Caco-2 (cell line): ENCODE data around the gene RXRA. TPM values are rescaled to one million over a fixed set of nuclear protein-coding genes. Genes with fewer than 3 reads are reported as not detected.

Experiments used
- BruUV-seq: library from RNA; stranded (reverse); fragments of 400-500 nt; replicated peaks from 2 replicates; lab custom pipeline; 2021; lab: Mats Ljungman, UMichigan
- CTCF ChIA-PET: fragments of 300-600 bp; sonication (Branson Sonifier 250); formaldehyde crosslinking; loops from one replicate; lab custom pipeline; 2022; ENCODE audit warnings: antibody characterized with exemption; lab: Charles Lee
- POLR2A ChIA-PET: fragments of 300-600 bp; sonication (Branson Sonifier 250); formaldehyde crosslinking; loops from one replicate; lab custom pipeline; 2022; ENCODE audit warnings: antibody characterized with exemption; lab: Charles Lee
- DNase-seq, 2 experiments: peaks; one replicate each; pipeline versions ENCODE4 v3.0.0 to v3.0.0-alpha.2; 2020 to 2022
- H3K27me3 ChIP-seq: replicated peaks from 2 replicates; pipeline ENCODE4 v1.6.0; 2011; ENCODE audit warnings: low read length; ENCODE audit not compliant: control insufficient read depth, insufficient read depth
- H3K36me3 ChIP-seq: 2 replicates; pipeline ENCODE4 v1.5.1; 2011; ENCODE audit warnings: low read length; ENCODE audit not compliant: control insufficient read depth, insufficient read depth
- H3K4me1 ChIP-seq: fragments of 250-450 bp; sonication (Bioruptor Pico); 2 replicates; pipeline ENCODE4 v1.5.1; 2020; ENCODE audit warnings: mild to moderate bottlenecking
- H3K4me3 ChIP-seq: 2 replicates; pipeline ENCODE4 v1.5.1; 2011; ENCODE audit warnings: low read depth, mild to moderate bottlenecking, control low read depth, low read length
- H3K9me3 ChIP-seq: fragments of 250-450 bp; sonication (Bioruptor Pico); 2 replicates; pipeline ENCODE4 v1.5.1; 2020; ENCODE audit warnings: mild to moderate bottlenecking, moderate library complexity
- H3K27ac Mint-ChIP-seq: one replicate; pipeline ENCODE4 v1.8.0; 2022; ENCODE audit warnings: mixed read lengths; ENCODE audit not compliant: unreplicated experiment
- H3K27me3 Mint-ChIP-seq: one replicate; pipeline ENCODE4 v1.8.0; 2022; ENCODE audit warnings: mixed read lengths; ENCODE audit not compliant: insufficient read depth, unreplicated experiment
- H3K36me3 Mint-ChIP-seq: one replicate; pipeline ENCODE4 v1.8.0; 2022; ENCODE audit warnings: mild to moderate bottlenecking, mixed read lengths; ENCODE audit not compliant: insufficient read depth, unreplicated experiment
- H3K4me1 Mint-ChIP-seq: one replicate; pipeline ENCODE4 v1.8.0; 2022; ENCODE audit warnings: low read depth, mixed read lengths; ENCODE audit not compliant: unreplicated experiment
- H3K4me3 Mint-ChIP-seq: one replicate; pipeline ENCODE4 v1.8.0; 2022; ENCODE audit warnings: mild to moderate bottlenecking, moderate library complexity, mixed read lengths; ENCODE audit not compliant: unreplicated experiment
- H3K9me3 Mint-ChIP-seq: one replicate; pipeline ENCODE4 v1.8.0; 2022; ENCODE audit warnings: mixed read lengths; ENCODE audit not compliant: unreplicated experiment
- intact Hi-C: fragments of 100-400 bp; cut with micrococcal nuclease; formaldehyde crosslinking; loops from one replicate; pipeline ENCODE4 v1.10.0; 2022; ENCODE audit not compliant: unreplicated experiment
- total RNA-seq: library from RNA; stranded (reverse); gene quantifications from 2 replicates; pipeline ENCODE4 v1.2.3, GENCODE V29; 2022
- TF ChIP-seq, protein P1 (sequence below), 2 experiments: fragments of 200-600 bp in 1 of 2; IDR thresholded peaks; 1 replicate in 1 of 2; 2 replicates in 1 of 2; pipeline versions ENCODE4 v1.5.1 to v1.8.0; 2011 to 2022; ENCODE audit warnings: antibody characterized with exemption in 1 of 2, control low read depth in 1 of 2, inconsistent platforms in 1 of 2, low read depth in 1 of 2, low read length in 1 of 2, mild to moderate bottlenecking in 1 of 2, moderate library complexity in 1 of 2; ENCODE audit not compliant: insufficient read depth in 1 of 2, severe bottlenecking in 1 of 2, unreplicated experiment in 1 of 2

RXRA gene
- total RNA-seq, 1 experiment from 2014 or later = 69.1 TPM

DNA sequence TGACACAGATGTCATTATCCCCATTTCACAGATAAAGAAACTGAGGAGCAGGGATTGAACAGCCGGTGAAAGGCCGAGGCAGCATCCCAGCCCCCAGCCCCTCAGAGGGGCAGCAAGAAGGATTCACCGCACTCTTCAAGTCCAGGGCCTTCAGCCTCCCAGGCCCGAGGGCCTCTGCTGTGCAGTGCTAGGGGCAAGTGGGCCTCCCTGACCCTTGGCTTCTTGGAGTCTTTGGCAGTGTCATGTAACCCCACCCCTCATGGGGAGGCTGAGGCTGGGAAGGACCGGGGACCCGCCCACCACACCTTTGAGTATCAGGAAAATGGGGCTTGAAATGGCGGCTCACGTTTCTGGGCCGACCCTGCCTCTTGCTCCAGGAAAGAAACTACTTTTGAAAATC, 28.7 kb upstream of the RXRA start:
- POLR2A ChIA-PET = no interaction called here
- Mint-ChIP-seq H3K27ac (no peak overlapping the region), H3K27me3 (peaks cover 2% of the 10 kb centered on the region), H3K4me1 (no peaks in the 10 kb centered on the region), H3K4me3 (no peak overlapping the region), H3K9me3 (no peaks in the 10 kb centered on the region), H3K36me3 (no peaks in the 10 kb centered on the region)
- intact Hi-C loops = no loop called here
- H3K4me1 ChIP-seq = peaks cover 4% of the 10 kb centered on the region; the same call in 1 of the 2 replicates
- no peaks in the 10 kb centered on the region for H3K9me3 ChIP-seq
- no peaks in the 10 kb centered on the region for H3K36me3 ChIP-seq
- no peaks in the 10 kb centered on the region for H3K27me3 ChIP-seq
- CTCF ChIA-PET = no interaction called here
- no peak for DNase-seq
- no peak overlapping the region for H3K4me3 ChIP-seq
- TF ChIP-seq, protein P1, sequence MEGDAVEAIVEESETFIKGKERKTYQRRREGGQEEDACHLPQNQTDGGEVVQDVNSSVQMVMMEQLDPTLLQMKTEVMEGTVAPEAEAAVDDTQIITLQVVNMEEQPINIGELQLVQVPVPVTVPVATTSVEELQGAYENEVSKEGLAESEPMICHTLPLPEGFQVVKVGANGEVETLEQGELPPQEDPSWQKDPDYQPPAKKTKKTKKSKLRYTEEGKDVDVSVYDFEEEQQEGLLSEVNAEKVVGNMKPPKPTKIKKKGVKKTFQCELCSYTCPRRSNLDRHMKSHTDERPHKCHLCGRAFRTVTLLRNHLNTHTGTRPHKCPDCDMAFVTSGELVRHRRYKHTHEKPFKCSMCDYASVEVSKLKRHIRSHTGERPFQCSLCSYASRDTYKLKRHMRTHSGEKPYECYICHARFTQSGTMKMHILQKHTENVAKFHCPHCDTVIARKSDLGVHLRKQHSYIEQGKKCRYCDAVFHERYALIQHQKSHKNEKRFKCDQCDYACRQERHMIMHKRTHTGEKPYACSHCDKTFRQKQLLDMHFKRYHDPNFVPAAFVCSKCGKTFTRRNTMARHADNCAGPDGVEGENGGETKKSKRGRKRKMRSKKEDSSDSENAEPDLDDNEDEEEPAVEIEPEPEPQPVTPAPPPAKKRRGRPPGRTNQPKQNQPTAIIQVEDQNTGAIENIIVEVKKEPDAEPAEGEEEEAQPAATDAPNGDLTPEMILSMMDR (IDR thresholded peaks at IDR 0.05; ENCODE audit: insufficient read depth in 1 of 2, low read depth in 1 of 2, low read length in 1 of 2, severe bottlenecking in 1 of 2, unreplicated experiment in 1 of 2) = no peak
- no TSS peak for BruUV-seq

DNA sequence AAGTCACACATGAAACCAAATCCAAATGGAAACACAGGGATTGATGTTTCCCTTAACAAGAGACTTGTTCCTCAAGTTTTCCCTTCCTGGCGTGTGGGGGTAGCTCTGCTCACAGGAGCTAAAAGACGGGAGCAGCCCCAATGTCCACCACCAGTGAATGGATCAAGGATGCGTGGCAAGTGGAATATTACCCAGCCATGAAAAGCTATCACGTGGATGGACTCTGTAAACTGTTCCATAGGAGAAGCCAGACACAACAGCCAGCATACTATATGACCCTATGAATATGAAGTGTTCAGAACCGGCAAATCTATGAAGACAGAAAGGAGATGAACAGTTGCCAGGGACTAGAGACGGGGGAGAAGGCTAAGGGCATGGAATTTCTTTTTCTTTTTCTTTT, 28.3 kb upstream of the RXRA start:
- no peaks in the 10 kb centered on the region for H3K27me3 ChIP-seq
- CTCF ChIA-PET = no interaction called here
- H3K27me3 Mint-ChIP-seq = peaks cover 2% of the 10 kb centered on the region

DNA sequence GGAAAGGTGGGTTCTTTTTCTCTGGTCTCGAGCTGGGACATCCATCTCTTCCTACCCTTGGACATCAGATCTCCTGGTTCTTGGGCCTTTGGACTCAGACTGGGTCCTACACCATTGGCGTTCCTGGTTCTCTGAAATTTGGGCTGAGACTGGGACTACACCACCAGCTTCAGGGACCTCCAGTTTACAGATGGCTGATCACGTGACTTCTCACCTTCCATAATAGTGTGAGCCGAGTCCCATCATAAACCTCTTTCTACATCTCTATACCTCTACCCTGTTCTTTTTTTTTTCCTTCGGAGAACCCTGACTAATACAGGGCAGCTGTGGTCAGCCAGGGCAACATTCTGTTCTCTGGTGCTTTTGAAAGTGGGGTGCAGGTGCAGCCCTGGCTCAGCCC, 27.2 kb upstream of the RXRA start:
- TF ChIP-seq, protein P1 (IDR thresholded peaks at IDR 0.05; ENCODE audit: insufficient read depth in 1 of 2, low read depth in 1 of 2, low read length in 1 of 2, severe bottlenecking in 1 of 2, unreplicated experiment in 1 of 2) = no peak
- no peak for DNase-seq
- no peaks in the 10 kb centered on the region for H3K4me1 Mint-ChIP-seq
- peaks cover 2% of the 10 kb centered on the region for H3K27me3 Mint-ChIP-seq
- H3K27me3 ChIP-seq = no peaks in the 10 kb centered on the region
- no peak overlapping the region for H3K4me3 Mint-ChIP-seq
- intact Hi-C loops = no loop called here
- H3K27ac Mint-ChIP-seq = no peak overlapping the region
- no peaks in the 10 kb centered on the region for H3K9me3 ChIP-seq
- H3K9me3 Mint-ChIP-seq = no peaks in the 10 kb centered on the region
- CTCF ChIA-PET = no interaction called here
- POLR2A ChIA-PET = no interaction called here
- H3K36me3 ChIP-seq = no peaks in the 10 kb centered on the region
- H3K4me1 ChIP-seq = peaks cover 4% of the 10 kb centered on the region; the same call in 1 of the 2 replicates
- no TSS peak for BruUV-seq
- no peak overlapping the region for H3K4me3 ChIP-seq
- no peaks in the 10 kb centered on the region for H3K36me3 Mint-ChIP-seq

More for the DNA sequence above, 28.3 kb upstream of the RXRA start:
- Mint-ChIP-seq H3K9me3 (no peaks in the 10 kb centered on the region), H3K36me3 (no peaks in the 10 kb centered on the region), H3K4me1 (no peaks in the 10 kb centered on the region), H3K4me3 (no peak overlapping the region), H3K27ac (no peak overlapping the region)
- Histone ChIP-seq H3K36me3 (no peaks in the 10 kb centered on the region), H3K9me3 (no peaks in the 10 kb centered on the region), H3K4me3 (no peak overlapping the region), H3K4me1 (peaks cover 4% of the 10 kb centered on the region; the same call in 1 of the 2 replicates)
- BruUV-seq = no TSS peak
- DNase-seq = no peak
- intact Hi-C loops = no loop called here
- POLR2A ChIA-PET = no interaction called here
- TF ChIP-seq, protein P1 (IDR thresholded peaks at IDR 0.05; ENCODE audit: insufficient read depth in 1 of 2, low read depth in 1 of 2, low read length in 1 of 2, severe bottlenecking in 1 of 2, unreplicated experiment in 1 of 2) = no peak
